MCF 10A (cell line): ENCODE measurements around the gene APBB2. TPM values are rescaled to one million over a fixed set of nuclear protein-coding genes. Genes with fewer than 3 reads are reported as not detected.
A peak's percentile ranks its signal among the peaks of the same experiment; 100 is the strongest.

Experiments used
- BruUV-seq: library from RNA; stranded (reverse); fragments of 400-500 nt; replicated peaks from 2 replicates; lab custom pipeline; 2021; lab: Mats Ljungman, UMichigan
- CTCF ChIA-PET: fragments of 300-600 bp; sonication (Branson Sonifier 250); formaldehyde crosslinking; extraction: SDS; loops from one replicate; lab custom pipeline; 2021; ENCODE audit warnings: antibody characterized with exemption, inconsistent platforms; lab: Yijun Ruan, JAX
- POLR2A ChIA-PET: fragments of 300-600, 350-650 bp; sonication (Branson Sonifier 250); formaldehyde crosslinking; extraction: SDS; loops from one replicate; lab custom pipeline; 2020; ENCODE audit warnings: antibody characterized with exemption, inconsistent platforms; lab: Yijun Ruan, JAX
- DNase-seq: peaks from one replicate; pipeline ENCODE4 v3.0.0-alpha.2; 2018; ENCODE audit not compliant: unreplicated experiment
- H3K27ac Mint-ChIP-seq: one replicate; pipeline ENCODE4 v1.8.0; 2022; ENCODE audit warnings: mild to moderate bottlenecking, low read depth, mixed read lengths; ENCODE audit not compliant: unreplicated experiment
- H3K27me3 Mint-ChIP-seq: one replicate; pipeline ENCODE4 v1.8.0; 2022; ENCODE audit warnings: mixed read lengths; ENCODE audit not compliant: insufficient read depth, unreplicated experiment
- H3K36me3 Mint-ChIP-seq: one replicate; pipeline ENCODE4 v1.8.0; 2022; ENCODE audit warnings: mild to moderate bottlenecking, moderate library complexity, mixed read lengths; ENCODE audit not compliant: insufficient read depth, unreplicated experiment
- H3K4me1 Mint-ChIP-seq: one replicate; pipeline ENCODE4 v1.8.0; 2022; ENCODE audit warnings: mixed read lengths; ENCODE audit not compliant: insufficient read depth, unreplicated experiment
- H3K4me3 Mint-ChIP-seq: one replicate; pipeline ENCODE4 v1.8.0; 2022; ENCODE audit warnings: mild to moderate bottlenecking, moderate library complexity, mixed read lengths; ENCODE audit not compliant: unreplicated experiment
- H3K9me3 Mint-ChIP-seq: one replicate; pipeline ENCODE4 v1.8.0; 2022; ENCODE audit warnings: mixed read lengths; ENCODE audit not compliant: unreplicated experiment
- CTCF ChIP-seq: fragments of 200-600 bp; IDR thresholded peaks from one replicate; pipeline ENCODE4 v1.8.0; 2022; ENCODE audit warnings: antibody characterized with exemption, mild to moderate bottlenecking; ENCODE audit not compliant: unreplicated experiment
- intact Hi-C: fragments of 100-400 bp; cut with micrococcal nuclease; formaldehyde crosslinking; loops from 2 replicates; pipeline ENCODE4 v1.14.1; 2022
- total RNA-seq: library from RNA; stranded (reverse); gene quantifications from 2 replicates; pipeline ENCODE4 v1.2.3, GENCODE V29; 2022

APBB2 gene
- total RNA-seq, 1 experiment from 2014 or later = 201 TPM

DNA sequence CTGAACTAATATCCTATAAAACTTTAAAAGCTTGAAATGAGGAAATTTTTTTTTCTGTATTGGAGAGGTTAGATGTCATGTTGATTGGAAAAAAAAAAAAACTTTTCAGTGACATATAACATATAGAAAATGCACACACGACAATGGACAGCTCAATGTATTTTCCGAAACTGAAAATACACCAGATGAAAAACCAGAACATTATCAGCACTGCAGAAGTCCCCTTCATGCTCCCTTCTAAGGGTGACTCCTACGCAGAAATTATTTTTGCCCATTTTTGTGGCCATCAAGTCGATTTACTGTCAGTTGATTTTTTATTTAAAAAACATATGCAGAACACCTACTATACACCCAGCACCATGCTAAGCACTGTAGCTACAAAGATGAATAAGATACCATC, 148.3 kb downstream of the APBB2 start:
- no peak overlapping the region for H3K27ac Mint-ChIP-seq
- TF ChIP-seq CTCF = no peak
- no TSS peak for BruUV-seq
- no peaks in the 10 kb centered on the region for H3K9me3 Mint-ChIP-seq
- no peaks in the 10 kb centered on the region for H3K27me3 Mint-ChIP-seq
- peaks cover 14% of the 10 kb centered on the region for H3K4me1 Mint-ChIP-seq
- DNase-seq = no peak
- ChIA-PET POLR2A (interaction anchor here (0.6 to 1.2 kb wide), 3 partner anchors 9 to 37 kb away, joined by 3 to 4 read pairs (median 3); no protein-coding TSS in a partner anchor), CTCF (no interaction called here)
- no peak overlapping the region for H3K4me3 Mint-ChIP-seq
- intact Hi-C loops = no loop called here
- peaks cover 36% of the 10 kb centered on the region for H3K36me3 Mint-ChIP-seq

DNA sequence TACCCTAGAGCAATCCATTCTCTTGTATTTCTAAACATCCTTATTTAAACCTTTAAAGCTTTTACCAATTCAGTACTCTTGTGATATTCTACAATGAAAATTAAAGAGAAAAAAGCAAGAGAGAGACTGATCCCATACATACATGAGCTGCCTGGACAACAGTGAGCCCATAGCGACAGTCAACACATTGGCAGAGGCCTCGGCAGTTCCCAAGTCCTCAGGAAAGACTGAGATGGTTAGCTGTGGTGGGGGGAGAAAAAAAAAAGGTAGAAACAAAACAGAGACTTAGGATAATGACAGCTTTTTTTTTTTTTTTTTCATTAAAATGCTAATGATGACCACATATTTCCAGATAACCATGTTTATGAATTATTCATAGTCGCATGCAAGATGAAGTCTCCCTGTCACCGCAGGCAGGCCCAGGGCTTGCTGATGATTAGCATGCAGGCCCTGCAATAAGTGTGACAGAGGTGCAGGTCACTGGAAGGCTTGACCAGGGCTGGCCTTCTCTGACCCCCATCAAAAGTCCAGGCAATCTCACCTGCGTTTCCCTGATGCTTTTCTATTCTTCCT, 148.8 kb downstream of the APBB2 start:
- no peaks in the 10 kb centered on the region for H3K27me3 Mint-ChIP-seq
- TF ChIP-seq CTCF = no peak
- ChIA-PET CTCF (interaction anchor here (0.6 to 0.8 kb wide), 3 partner anchors 23 to 1223 kb away, joined by 3 to 4 read pairs (median 3); partner anchors contain the start of gene APBB2), POLR2A (interaction anchor here (0.6 to 1.2 kb wide), 4 partner anchors 8 to 37 kb away, joined by 3 to 4 read pairs (median 3); no protein-coding TSS in a partner anchor)
- H3K4me3 Mint-ChIP-seq = no peak overlapping the region
- BruUV-seq = no TSS peak
- H3K27ac Mint-ChIP-seq = no peak overlapping the region
- H3K9me3 Mint-ChIP-seq = no peaks in the 10 kb centered on the region
- no peak for DNase-seq
- H3K4me1 Mint-ChIP-seq = peaks cover 15% of the 10 kb centered on the region
- intact Hi-C loops = no loop called here
- H3K36me3 Mint-ChIP-seq = peaks cover 36% of the 10 kb centered on the region

DNA sequence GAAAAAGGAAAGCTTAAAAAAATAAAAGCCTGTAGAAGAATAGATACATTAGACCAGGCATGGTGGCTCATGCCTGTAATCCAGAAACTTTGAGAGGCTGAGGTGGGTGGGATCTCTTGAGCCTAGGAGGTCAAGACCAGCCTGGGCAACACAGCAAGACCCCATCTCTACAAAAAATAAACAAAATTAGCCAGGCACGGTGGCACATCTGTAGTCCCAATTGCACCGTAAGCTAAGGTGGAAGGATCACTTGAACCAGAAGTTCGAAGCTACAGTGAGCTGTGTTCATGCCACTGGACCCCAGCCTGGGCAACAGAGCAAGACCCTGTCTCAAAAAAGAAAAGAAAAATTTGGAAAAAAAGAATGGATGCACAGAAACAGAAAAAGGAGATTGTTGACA, 149.4 kb downstream of the APBB2 start:
- CTCF ChIA-PET = interaction anchor here (0.6 to 1.9 kb wide), 4 partner anchors 23 to 1224 kb away, joined by 3 to 4 read pairs (median 4); partner anchors contain the start of gene APBB2
- peak overlapping the region; percentile 60 for H3K27ac Mint-ChIP-seq

More for the DNA sequence above, 149.4 kb downstream of the APBB2 start:
- Mint-ChIP-seq H3K4me1 (peaks cover 21% of the 10 kb centered on the region), H3K4me3 (no peak overlapping the region), H3K27me3 (no peaks in the 10 kb centered on the region), H3K9me3 (no peaks in the 10 kb centered on the region), H3K36me3 (peaks cover 39% of the 10 kb centered on the region)
- TF ChIP-seq CTCF = no peak
- intact Hi-C loops = no loop called here
- no peak for DNase-seq
- no TSS peak for BruUV-seq
- POLR2A ChIA-PET = interaction anchor here (0.8 to 1.2 kb wide), 2 partner anchors 12 to 32 kb away, joined by 3 to 4 read pairs; no protein-coding TSS in a partner anchor
